Measurements from ENCODE around the gene SLC45A3. TPM values are rescaled to one million over a fixed set of nuclear protein-coding genes. Genes with fewer than 3 reads are reported as not detected.

Gene SLC45A3
- total RNA-seq, 1 donor from 2014 or later = 7.5 TPM

- Mint-ChIP-seq H3K27ac (no peak overlapping the region), H3K27me3 (ENCODE audit: low read depth) (peaks cover 3% of the 10 kb centered on the region), H3K36me3 (no peaks in the 10 kb centered on the region), H3K4me1 (peaks cover 38% of the 10 kb centered on the region), H3K9me3 (no peaks in the 10 kb centered on the region), H3K4me3 (no peak overlapping the region)
- no peak for DNase-seq (ENCODE audit: low spot score in 2 of 2, unreplicated experiment in 2 of 2)
- TF ChIP-seq CTCF (IDR thresholded peaks at IDR 0.05; ENCODE audit: unreplicated experiment) = no peak
These were observed 13.7 kb downstream of the SLC45A3 start for GRCh38 chr1:205666372-205667166.

GRCh38 chr1:205665201-205666045, 14.9 kb downstream of the SLC45A3 start:
- Mint-ChIP-seq H3K4me3 (no peak overlapping the region), H3K4me1 (peaks cover 26% of the 10 kb centered on the region), H3K27me3 (ENCODE audit: low read depth) (peaks cover 3% of the 10 kb centered on the region), H3K27ac (no peak overlapping the region), H3K9me3 (no peaks in the 10 kb centered on the region), H3K36me3 (no peaks in the 10 kb centered on the region)
- TF ChIP-seq CTCF (IDR thresholded peaks at IDR 0.05; ENCODE audit: unreplicated experiment) = no peak
- DNase-seq (ENCODE audit: low spot score in 2 of 2, unreplicated experiment in 2 of 2) = no peak

GRCh38 chr1:205664399-205665017, 15.8 kb downstream of the SLC45A3 start:
- H3K27ac Mint-ChIP-seq = no peak overlapping the region
- no peaks in the 10 kb centered on the region for H3K36me3 Mint-ChIP-seq
- no peaks in the 10 kb centered on the region for H3K9me3 Mint-ChIP-seq
- no peak overlapping the region for H3K4me3 Mint-ChIP-seq
- H3K4me1 Mint-ChIP-seq = peaks cover 18% of the 10 kb centered on the region
- peaks cover 3% of the 10 kb centered on the region for H3K27me3 Mint-ChIP-seq (ENCODE audit: low read depth)
- TF ChIP-seq CTCF (IDR thresholded peaks at IDR 0.05; ENCODE audit: unreplicated experiment) = no peak
- DNase-seq (ENCODE audit: low spot score in 2 of 2, unreplicated experiment in 2 of 2) = no peak

- H3K27me3 Mint-ChIP-seq (ENCODE audit: low read depth) = peaks cover 3% of the 10 kb centered on the region
- H3K4me3 Mint-ChIP-seq = no peak overlapping the region
- no peak overlapping the region for H3K27ac Mint-ChIP-seq
- H3K9me3 Mint-ChIP-seq = no peaks in the 10 kb centered on the region
- no peak for DNase-seq (ENCODE audit: low spot score in 2 of 2, unreplicated experiment in 2 of 2)
- H3K36me3 Mint-ChIP-seq = no peaks in the 10 kb centered on the region
- no peak for TF ChIP-seq CTCF (IDR thresholded peaks at IDR 0.05; ENCODE audit: unreplicated experiment)
- H3K4me1 Mint-ChIP-seq = peaks cover 14% of the 10 kb centered on the region
These were observed 16.9 kb downstream of the SLC45A3 start for GRCh38 chr1:205663286-205663936.

- no peaks in the 10 kb centered on the region for H3K36me3 Mint-ChIP-seq
- TF ChIP-seq CTCF (IDR thresholded peaks at IDR 0.05; ENCODE audit: unreplicated experiment) = no peak
- H3K4me1 Mint-ChIP-seq = peaks cover 9% of the 10 kb centered on the region
These were observed 17.5 kb downstream of the SLC45A3 start for GRCh38 chr1:205662791-205663190.

More at GRCh38 chr1:205662791-205663190, 17.5 kb downstream of the SLC45A3 start:
- H3K9me3 Mint-ChIP-seq = no peaks in the 10 kb centered on the region
- no peak for DNase-seq (ENCODE audit: low spot score in 2 of 2, unreplicated experiment in 2 of 2)
- H3K4me3 Mint-ChIP-seq = no peak overlapping the region
- no peak overlapping the region for H3K27ac Mint-ChIP-seq
- no peaks in the 10 kb centered on the region for H3K27me3 Mint-ChIP-seq (ENCODE audit: low read depth)
